Upper lobe of right lung (tissue), 1 donor: ENCODE results near the gene STAG1. TPM values are rescaled to one million over a fixed set of nuclear protein-coding genes. Genes with fewer than 3 reads are reported as not detected.
"Not testable (repeated sequence)": the region's sequence is repeated elsewhere in the genome, so short reads cannot be mapped to it uniquely, and the experiment has no call there.

Experiments used
- ATAC-seq: fragments of 200-7000 bp; cut with Tn5 transposase; one replicate; pipeline ENCODE4 v1.9.1; 2020; ENCODE audit warnings: mild to moderate bottlenecking, moderate library complexity
- DNase-seq: peaks from one replicate; pipeline ENCODE4 v3.0.0-alpha.2; 2020
- H3K27ac ChIP-seq: fragments of 200-600 bp; one replicate; pipeline ENCODE4 v1.8.0; 2022
- H3K27me3 ChIP-seq: fragments of 200-600 bp; one replicate; pipeline ENCODE4 v1.8.0; 2022; ENCODE audit warnings: mild to moderate bottlenecking
- H3K36me3 ChIP-seq: fragments of 200-600 bp; one replicate; pipeline ENCODE4 v1.8.0; 2022
- H3K4me1 ChIP-seq: fragments of 200-600 bp; one replicate; pipeline ENCODE4 v1.8.0; 2022
- H3K4me3 ChIP-seq: fragments of 200-600 bp; one replicate; pipeline ENCODE4 v1.8.0; 2022; ENCODE audit warnings: mild to moderate bottlenecking
- H3K9me3 ChIP-seq: fragments of 200-600 bp; one replicate; pipeline ENCODE4 v1.8.0; 2022
- CTCF ChIP-seq: fragments of 200-600 bp; IDR thresholded peaks from one replicate; pipeline ENCODE4 v1.8.0; 2022; ENCODE audit warnings: antibody characterized with exemption
- intact Hi-C: fragments of 100-400 bp; cut with DNase I; formaldehyde crosslinking; loops from one replicate; pipeline ENCODE4 v1.11.0; 2022
- total RNA-seq: library from RNA; stranded (reverse); fragmentation: NEBNext Ultra II Directional; extraction: Animal tissue kit (Norgen Biotek cat#: 25700); gene quantifications from one replicate; pipeline ENCODE4 v1.2.1, GENCODE V29; 2021
- donor health status: DM: no; HTN: yes; CAD: no; lungs with severe emphysema.

The STAG1 gene
- total RNA-seq, 1 donor from 2014 or later: 40.8 TPM

GRCh38 chr3:136751316-136752171, 634 bp downstream of the STAG1 start:
- peak; percentile 90 for DNase-seq
- H3K27ac ChIP-seq: peak overlapping the region; percentile 98
- peak overlapping the region; percentile 68 for H3K4me3 ChIP-seq
- intact Hi-C loops: loop anchor here (10.0 kb wide), 1 partner anchor 263 kb away; no protein-coding TSS in a partner anchor
- no peaks in the 10 kb centered on the region for H3K27me3 ChIP-seq
- no peak for TF ChIP-seq CTCF
- peak; percentile 61 for ATAC-seq
- H3K36me3 ChIP-seq: no peaks in the 10 kb centered on the region
- H3K9me3 ChIP-seq: no peaks in the 10 kb centered on the region
- peaks cover 35% of the 10 kb centered on the region for H3K4me1 ChIP-seq

GRCh38 chr3:136750897-136751315, 1.3 kb downstream of the STAG1 start:
- no peak for TF ChIP-seq CTCF
- Histone ChIP-seq H3K27me3 (no peaks in the 10 kb centered on the region), H3K27ac (peak overlapping the region; percentile 98), H3K4me1 (peaks cover 41% of the 10 kb centered on the region), H3K36me3 (no peaks in the 10 kb centered on the region), H3K4me3 (peak overlapping the region; percentile 68), H3K9me3 (no peaks in the 10 kb centered on the region)
- no peak for ATAC-seq
- no peak for DNase-seq
- intact Hi-C loops: loop anchor here (10.0 kb wide), 1 partner anchor 264 kb away; no protein-coding TSS in a partner anchor

GRCh38 chr3:136750209-136750896, 1.8 kb downstream of the STAG1 start:
- DNase-seq (no peak), ATAC-seq (no peak)
- Histone ChIP-seq H3K27me3 (no peaks in the 10 kb centered on the region), H3K9me3 (no peaks in the 10 kb centered on the region), H3K4me1 (peaks cover 47% of the 10 kb centered on the region), H3K27ac (peak overlapping the region; percentile 98), H3K36me3 (no peaks in the 10 kb centered on the region), H3K4me3 (peak overlapping the region; percentile 68)
- intact Hi-C loops: loop anchor here (10.0 kb wide), 1 partner anchor 264 kb away; no protein-coding TSS in a partner anchor
- no peak for TF ChIP-seq CTCF

- Histone ChIP-seq H3K4me3 (peak overlapping the region; percentile 68), H3K4me1 (peaks cover 53% of the 10 kb centered on the region), H3K27ac (peak overlapping the region; percentile 98)
- H3K27me3 ChIP-seq, DNase-seq, H3K36me3 ChIP-seq, H3K9me3 ChIP-seq, ATAC-seq: not testable (repeated sequence)
- intact Hi-C loops: loop anchor here (10.0 kb wide), 1 partner anchor 265 kb away; no protein-coding TSS in a partner anchor
Measured at GRCh38 chr3:136749602-136750001, 2.6 kb downstream of the STAG1 start.

- DNase-seq (no peak), ATAC-seq (no peak)
- no peak overlapping the region for H3K4me3 ChIP-seq
- no peaks in the 10 kb centered on the region for H3K9me3 ChIP-seq
- peaks cover 53% of the 10 kb centered on the region for H3K4me1 ChIP-seq
- H3K27me3 ChIP-seq: no peaks in the 10 kb centered on the region
- no peak for TF ChIP-seq CTCF
- no peaks in the 10 kb centered on the region for H3K36me3 ChIP-seq
- peak overlapping the region; percentile 55 for H3K27ac ChIP-seq
- intact Hi-C loops: no loop called here
Measured at GRCh38 chr3:136749091-136749490, 3.1 kb downstream of the STAG1 start.

- Histone ChIP-seq H3K9me3 (peaks cover 3% of the 10 kb centered on the region), H3K4me3 (no peak overlapping the region), H3K27me3 (no peaks in the 10 kb centered on the region), H3K4me1 (peaks cover 43% of the 10 kb centered on the region), H3K36me3 (no peaks in the 10 kb centered on the region), H3K27ac (no peak overlapping the region)
- no peak for ATAC-seq
- no peak for DNase-seq
- no peak for TF ChIP-seq CTCF
- intact Hi-C loops: no loop called here
Measured at GRCh38 chr3:136745916-136746315, 6.3 kb downstream of the STAG1 start.
